Stimulated activated naive CD8-positive, alpha-beta T cell treated with anti-CD3 and anti-CD28 coated beads, Interleukin-15, amount 100 ng/mL, for 72 hours (primary cell): ENCODE measurements around the gene IFNG-AS1.

ENCODE experiments used
- ATAC-seq: fragments of 150-1000 bp; cut with Tn5 transposase; 2 replicates; pipeline ENCODE4 v1.10.0; 2021; ENCODE audit warnings: mild to moderate bottlenecking, moderate library complexity
- DNase-seq, 2 donors: peaks; one replicate each; pipeline ENCODE4 v3.0.0; 2021 to 2022
- H3K27ac Mint-ChIP-seq, 2 donors: one replicate each; pipeline ENCODE4 v1.8.0; 2022; ENCODE audit warnings: mild to moderate bottlenecking in 2 of 2, mixed read lengths in 2 of 2, moderate library complexity in 2 of 2
- H3K27me3 Mint-ChIP-seq: one replicate; pipeline ENCODE4 v1.8.0; 2022; ENCODE audit warnings: mixed read lengths
- H3K4me1 Mint-ChIP-seq: one replicate; pipeline ENCODE4 v1.8.0; 2022; ENCODE audit warnings: mild to moderate bottlenecking, mixed read lengths
- H3K4me3 Mint-ChIP-seq, 2 donors: one replicate each; pipeline ENCODE4 v1.8.0; 2022; ENCODE audit warnings: mild to moderate bottlenecking in 2 of 2, mixed read lengths in 2 of 2, moderate library complexity in 1 of 2
- H3K9me3 Mint-ChIP-seq, 2 donors: one replicate each; pipeline ENCODE4 v1.8.0; 2022; ENCODE audit warnings: mixed read lengths in 2 of 2

Gene IFNG-AS1

GRCh38 chr12:68011882-68012207, 22.6 kb downstream of the IFNG-AS1 start:
- no peak for ATAC-seq
- peaks cover 3 to 14% of the 10 kb centered on the region in 2 donors for H3K9me3 Mint-ChIP-seq
- H3K27ac Mint-ChIP-seq, result no peak overlapping the region
- H3K4me1 Mint-ChIP-seq, result peaks cover 13% of the 10 kb centered on the region
- no peak for DNase-seq
- H3K4me3 Mint-ChIP-seq, result peak overlapping the region in 1 of 2 donors; percentile 16
- peaks cover under 1% of the 10 kb centered on the region for H3K27me3 Mint-ChIP-seq

DNA sequence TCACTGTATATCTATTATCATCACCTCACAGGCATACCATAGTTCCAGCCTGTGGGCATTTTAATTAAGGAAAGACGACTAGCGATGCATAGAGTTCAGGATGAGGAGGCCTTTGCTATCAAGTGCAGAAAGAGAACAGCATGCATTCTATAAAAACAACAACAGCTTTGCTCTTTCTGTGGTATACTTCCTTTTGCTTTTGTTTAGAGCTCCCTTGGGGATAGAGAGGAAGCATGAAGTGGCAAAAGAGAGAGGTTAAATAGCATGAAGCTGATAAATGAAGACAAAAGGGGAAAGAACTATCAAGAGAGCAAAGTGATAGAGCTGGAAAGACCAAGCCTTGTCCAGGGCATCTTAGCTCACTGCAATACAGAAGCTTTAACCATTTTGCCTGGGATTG, 23.5 kb downstream of the IFNG-AS1 start:
- Mint-ChIP-seq H3K27me3 (peaks cover 8% of the 10 kb centered on the region), H3K27ac (no peak overlapping the region), H3K9me3 (peaks cover 9 to 17% of the 10 kb centered on the region in 2 donors), H3K4me3 (no peak overlapping the region), H3K4me1 (peaks cover 13% of the 10 kb centered on the region)
- DNase-seq (no peak), ATAC-seq (no peak)

DNA sequence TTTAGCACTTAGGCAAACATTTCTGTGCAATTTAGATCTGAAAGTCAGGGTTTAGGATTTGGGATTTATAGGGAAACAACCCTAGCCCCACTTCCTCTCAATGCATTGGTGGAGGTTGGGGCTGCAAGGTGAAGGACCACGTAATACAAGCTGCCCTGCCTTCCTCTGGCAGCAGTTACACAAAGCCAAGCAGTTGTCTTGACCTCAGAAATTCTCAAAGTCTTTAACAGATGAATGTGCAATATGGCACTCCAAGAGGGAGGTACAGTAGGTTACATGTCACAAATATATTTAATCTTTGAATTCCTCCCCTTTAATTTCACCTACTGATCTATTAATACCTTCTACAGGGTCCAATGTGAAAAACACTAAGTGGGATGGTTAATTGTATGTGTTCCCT, 23.9 kb downstream of the IFNG-AS1 start:
- no peak overlapping the region for H3K4me3 Mint-ChIP-seq
- DNase-seq (no peak), ATAC-seq (no peak)
- peaks cover 9 to 15% of the 10 kb centered on the region in 2 donors for H3K9me3 Mint-ChIP-seq
- peaks cover 13% of the 10 kb centered on the region for H3K4me1 Mint-ChIP-seq
- peaks cover 8% of the 10 kb centered on the region for H3K27me3 Mint-ChIP-seq
- no peak overlapping the region for H3K27ac Mint-ChIP-seq

DNA sequence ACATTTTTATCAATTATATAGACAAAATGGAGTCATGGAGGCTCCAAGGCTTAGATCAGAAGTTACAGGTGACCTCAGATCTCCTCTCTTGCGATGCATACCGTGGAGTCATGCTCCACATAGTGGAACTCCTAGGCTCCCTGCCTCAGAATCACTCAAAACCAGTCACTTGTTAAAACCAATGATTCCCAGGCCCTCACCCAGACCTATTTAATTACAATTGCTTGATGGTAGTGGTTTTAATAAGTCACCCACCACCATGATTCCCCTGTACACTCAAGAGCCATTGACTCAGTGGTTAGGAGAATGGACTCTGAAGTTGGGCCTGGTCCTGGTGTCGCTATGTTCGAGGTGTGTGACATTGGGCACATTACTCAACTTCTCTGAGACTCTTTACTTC, 26.9 kb downstream of the IFNG-AS1 start:
- peaks cover 13% of the 10 kb centered on the region for H3K4me1 Mint-ChIP-seq
- peaks cover 8% of the 10 kb centered on the region for H3K27me3 Mint-ChIP-seq
- no peak overlapping the region for H3K4me3 Mint-ChIP-seq
- ATAC-seq, result no peak
- DNase-seq, result no peak
- no peak overlapping the region for H3K27ac Mint-ChIP-seq
- peaks cover 14 to 24% of the 10 kb centered on the region in 2 donors for H3K9me3 Mint-ChIP-seq

DNA sequence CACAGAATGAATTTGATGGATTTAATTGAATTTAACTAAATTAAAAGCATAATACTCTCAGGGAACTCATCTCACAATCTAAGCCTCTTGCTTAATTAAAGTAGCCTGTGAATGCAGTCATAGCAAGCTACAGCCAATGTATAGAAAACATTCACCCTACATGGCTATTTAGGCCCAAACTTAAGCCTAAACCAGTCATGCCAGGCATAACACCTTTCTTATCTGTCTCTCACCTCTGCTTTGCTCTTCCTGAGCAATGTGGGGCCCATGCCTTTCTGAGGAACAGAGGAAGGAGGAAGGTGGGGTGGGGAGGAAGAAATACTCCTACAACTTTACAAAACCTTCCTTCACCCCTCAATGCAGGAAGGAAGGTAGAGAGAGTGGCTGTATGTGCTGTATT, 29.1 kb downstream of the IFNG-AS1 start:
- no peak for ATAC-seq
- no peak for DNase-seq
- H3K4me1 Mint-ChIP-seq, result no peaks in the 10 kb centered on the region
- H3K4me3 Mint-ChIP-seq, result no peak overlapping the region
- H3K27ac Mint-ChIP-seq, result no peak overlapping the region
- H3K9me3 Mint-ChIP-seq, result peaks cover 21 to 28% of the 10 kb centered on the region in 2 donors
- H3K27me3 Mint-ChIP-seq, result peaks cover 8% of the 10 kb centered on the region

DNA sequence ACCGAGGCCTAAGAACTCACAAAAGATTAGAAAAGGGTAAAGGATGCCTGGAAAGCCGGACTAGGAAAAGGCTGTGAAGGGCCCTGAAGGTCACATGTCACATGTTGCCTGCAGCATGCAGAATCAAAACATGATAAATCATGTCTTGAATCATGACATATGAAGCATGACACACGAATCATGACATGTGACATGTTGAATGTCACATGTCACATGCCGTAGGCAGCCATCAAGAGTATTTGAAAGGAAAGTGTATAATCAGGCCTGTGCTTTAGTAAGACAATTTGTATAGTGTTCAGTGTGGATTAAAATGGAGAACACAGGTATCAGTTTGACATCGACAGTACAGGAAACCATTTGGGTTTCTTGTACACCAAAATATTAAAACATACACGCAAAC, 30.8 kb downstream of the IFNG-AS1 start:
- no peak for DNase-seq
- peaks cover 8% of the 10 kb centered on the region for H3K27me3 Mint-ChIP-seq
- ATAC-seq, result no peak
- peaks cover 21 to 29% of the 10 kb centered on the region in 2 donors for H3K9me3 Mint-ChIP-seq
- no peak overlapping the region for H3K4me3 Mint-ChIP-seq
- no peak overlapping the region for H3K27ac Mint-ChIP-seq
- H3K4me1 Mint-ChIP-seq, result no peaks in the 10 kb centered on the region

DNA sequence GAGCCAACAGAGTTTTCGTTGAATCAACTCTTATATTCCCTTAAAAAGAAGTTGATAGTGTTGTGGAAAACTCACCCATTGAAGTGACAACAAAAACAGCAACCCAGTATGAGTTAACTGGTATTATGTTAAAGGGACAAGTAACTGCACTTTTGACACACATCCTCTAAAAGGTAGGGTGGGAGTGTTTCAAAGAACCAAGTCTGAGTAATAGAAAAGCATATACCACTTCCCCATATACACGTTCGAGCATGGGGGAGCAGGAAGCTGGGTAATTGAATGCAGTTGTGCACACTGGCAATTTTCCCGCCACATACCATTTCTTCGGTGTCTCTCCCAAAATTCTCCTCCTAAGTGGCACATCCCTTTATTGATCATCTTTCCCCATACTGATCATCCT, 31.5 kb downstream of the IFNG-AS1 start:
- Mint-ChIP-seq H3K27me3 (peaks cover 8% of the 10 kb centered on the region), H3K4me3 (no peak overlapping the region), H3K27ac (no peak overlapping the region), H3K9me3 (peaks cover 21 to 28% of the 10 kb centered on the region in 2 donors), H3K4me1 (peaks cover 2% of the 10 kb centered on the region)
- DNase-seq (no peak), ATAC-seq (no peak)

DNA sequence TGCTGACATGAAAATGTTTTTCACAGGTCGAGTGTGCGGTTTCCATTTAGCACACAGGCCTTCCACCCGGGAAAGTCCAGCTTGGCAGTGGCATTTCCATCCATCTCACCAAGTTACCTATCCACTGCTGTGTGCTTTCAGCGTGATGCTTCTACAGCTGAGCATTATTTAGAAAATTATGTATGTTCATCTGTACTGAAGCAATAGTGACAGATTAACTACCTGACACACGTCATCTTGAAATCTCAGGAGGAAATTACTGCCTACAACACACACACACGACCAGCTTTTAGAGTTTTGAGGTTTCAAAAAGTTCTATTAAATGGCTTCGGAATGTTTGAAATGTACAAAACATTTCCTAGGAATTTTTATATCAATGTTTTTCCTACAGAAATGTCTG, 39.4 kb downstream of the IFNG-AS1 start:
- peaks cover 0 to 13% of the 10 kb centered on the region in 2 donors for H3K9me3 Mint-ChIP-seq
- H3K4me1 Mint-ChIP-seq, result peaks cover 31% of the 10 kb centered on the region
- no peak overlapping the region for H3K4me3 Mint-ChIP-seq
- H3K27ac Mint-ChIP-seq, result no peak overlapping the region
- ATAC-seq, result no peak
- H3K27me3 Mint-ChIP-seq, result no peaks in the 10 kb centered on the region
- no peak for DNase-seq

GRCh38 chr12:68030248-68030647, 41.0 kb downstream of the IFNG-AS1 start:
- no peaks in the 10 kb centered on the region for H3K27me3 Mint-ChIP-seq
- no peak overlapping the region for H3K27ac Mint-ChIP-seq
- no peak for ATAC-seq
- H3K9me3 Mint-ChIP-seq, result peaks cover 0 to 9% of the 10 kb centered on the region in 2 donors
- peaks cover 39% of the 10 kb centered on the region for H3K4me1 Mint-ChIP-seq
- no peak overlapping the region for H3K4me3 Mint-ChIP-seq
- no peak for DNase-seq

DNA sequence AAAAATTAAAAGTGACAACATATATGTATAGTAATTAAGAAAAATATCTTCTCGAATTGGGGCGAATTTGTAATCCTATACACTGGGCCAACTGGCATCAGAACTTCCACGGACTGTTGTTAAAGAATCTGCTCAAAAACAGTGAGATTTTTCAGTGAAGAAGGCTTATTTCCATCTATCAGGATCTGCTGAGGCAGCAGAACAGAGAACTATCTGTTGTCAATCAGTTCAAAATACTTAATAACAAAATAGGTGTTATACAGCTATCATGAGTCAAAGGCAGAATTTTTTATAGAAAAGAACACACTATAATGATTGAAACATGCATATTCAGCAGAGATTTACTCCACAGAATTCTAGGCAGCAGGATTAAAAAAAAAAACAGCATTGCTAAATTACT, 41.9 kb downstream of the IFNG-AS1 start:
- H3K4me1 Mint-ChIP-seq, result peaks cover 40% of the 10 kb centered on the region
- no peaks in the 10 kb centered on the region for H3K27me3 Mint-ChIP-seq
- H3K4me3 Mint-ChIP-seq, result peak overlapping the region in 1 of 2 donors; percentile 84
- no peak overlapping the region for H3K27ac Mint-ChIP-seq
- DNase-seq (no peak), ATAC-seq (no peak)
- H3K9me3 Mint-ChIP-seq, result peaks cover 9 to 17% of the 10 kb centered on the region in 2 donors

DNA sequence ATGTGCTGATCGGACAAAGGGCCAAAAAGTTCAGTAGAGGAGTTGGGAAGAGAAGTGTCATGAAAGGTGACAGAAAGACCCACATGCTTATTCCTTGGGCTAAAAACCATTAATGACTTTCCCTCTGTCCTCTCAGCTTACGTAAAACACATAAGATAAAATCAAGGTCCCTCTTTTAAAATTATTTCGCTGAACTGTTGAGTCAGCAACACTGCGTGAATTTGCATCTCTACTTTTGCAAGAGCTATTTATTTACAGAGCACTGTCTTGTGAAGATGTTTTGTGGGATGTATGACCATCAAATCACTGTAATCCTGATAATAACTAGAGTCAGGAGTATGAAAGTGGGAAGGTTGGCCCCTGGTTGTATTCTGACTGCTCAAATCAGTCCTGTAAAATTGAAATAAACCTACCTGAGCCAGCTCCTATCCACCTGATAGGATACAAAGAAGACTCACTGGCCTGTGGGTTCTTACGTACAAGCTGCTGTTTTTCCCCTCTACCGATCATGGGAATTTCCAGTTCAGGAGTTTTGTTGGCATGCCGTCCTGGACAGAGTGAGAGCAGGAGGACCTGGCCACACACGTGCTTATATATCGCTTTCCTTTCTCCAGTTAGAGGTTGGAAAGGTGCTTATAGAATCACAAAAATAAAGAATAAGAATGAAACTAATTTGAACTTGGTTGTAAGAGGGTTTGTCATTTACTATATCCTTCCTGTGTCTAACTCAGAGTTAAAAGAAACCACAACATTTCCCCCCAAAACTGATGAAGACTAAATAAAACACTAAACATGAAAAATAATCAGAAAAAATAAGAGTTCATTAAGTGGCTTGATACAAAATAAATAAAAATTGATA, 42.9 kb downstream of the IFNG-AS1 start:
- H3K27me3 Mint-ChIP-seq, result no peaks in the 10 kb centered on the region
- ATAC-seq, result peak; percentile 46
- peak overlapping the region; percentile 69 to 84 for H3K4me3 Mint-ChIP-seq
- H3K4me1 Mint-ChIP-seq, result peaks cover 49% of the 10 kb centered on the region
- peaks cover 14 to 21% of the 10 kb centered on the region in 2 donors for H3K9me3 Mint-ChIP-seq
- DNase-seq, result no peak
- H3K27ac Mint-ChIP-seq, result peak overlapping the region; percentile 86 to 96

DNA sequence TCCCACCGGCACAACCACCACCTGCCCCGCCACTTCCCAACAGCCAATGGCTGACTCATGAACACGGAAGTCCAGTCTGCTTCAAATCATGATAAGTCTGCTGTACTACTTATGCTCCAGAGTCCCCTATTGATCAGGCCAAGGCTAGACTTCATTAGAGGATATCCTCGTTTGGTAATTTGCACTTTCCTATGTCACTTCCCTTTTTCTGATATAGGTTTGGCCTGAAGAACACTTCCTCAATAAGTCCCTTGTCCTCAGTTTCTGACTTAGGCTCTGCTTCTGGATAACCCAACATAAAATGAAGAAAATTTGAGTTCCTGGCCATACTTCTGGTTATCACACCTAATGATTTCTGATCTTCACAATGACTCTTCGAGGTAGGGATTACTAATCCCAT, 45.3 kb downstream of the IFNG-AS1 start:
- peaks cover 64% of the 10 kb centered on the region for H3K4me1 Mint-ChIP-seq
- H3K27ac Mint-ChIP-seq, result no peak overlapping the region
- no peak overlapping the region for H3K4me3 Mint-ChIP-seq
- no peaks in the 10 kb centered on the region for H3K27me3 Mint-ChIP-seq
- H3K9me3 Mint-ChIP-seq, result peaks cover 14 to 15% of the 10 kb centered on the region in 2 donors
- DNase-seq, result no peak
- ATAC-seq, result no peak

DNA sequence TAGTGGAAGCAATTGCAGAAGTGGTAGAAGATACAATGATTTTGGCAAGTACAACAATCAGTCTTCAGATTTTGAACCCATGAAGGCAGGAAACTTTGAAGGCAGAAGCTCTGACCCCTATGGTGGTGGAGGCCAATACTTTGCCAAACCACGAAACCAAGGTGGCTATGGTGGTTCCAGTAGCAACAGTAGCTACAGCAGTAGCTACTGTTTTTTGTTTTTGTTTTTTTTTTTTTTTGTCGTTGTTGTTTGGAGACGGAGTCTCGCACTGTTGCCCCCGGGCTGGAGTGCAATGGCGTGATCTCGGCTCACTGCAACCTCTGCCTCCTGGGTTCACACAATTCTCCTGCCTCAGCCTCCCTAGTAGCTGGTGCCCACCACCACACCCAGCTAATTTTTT, 47.4 kb downstream of the IFNG-AS1 start:
- H3K4me1 Mint-ChIP-seq, result peaks cover 79% of the 10 kb centered on the region
- ATAC-seq (no peak), DNase-seq (peak in 1 of 2 donors; percentile 47)
- peak overlapping the region; percentile 0 to 2 for H3K4me3 Mint-ChIP-seq
- no peaks in the 10 kb centered on the region for H3K27me3 Mint-ChIP-seq
- H3K27ac Mint-ChIP-seq, result no peak overlapping the region
- H3K9me3 Mint-ChIP-seq, result peaks cover 14 to 19% of the 10 kb centered on the region in 2 donors

GRCh38 chr12:68037616-68038255, 48.5 kb downstream of the IFNG-AS1 start:
- Mint-ChIP-seq H3K4me3 (peak overlapping the region in 1 of 2 donors; percentile 24), H3K4me1 (peaks cover 79% of the 10 kb centered on the region), H3K27me3 (no peaks in the 10 kb centered on the region), H3K9me3 (peaks cover 14 to 22% of the 10 kb centered on the region in 2 donors), H3K27ac (peak overlapping the region in 1 of 2 donors; percentile 71)
- ATAC-seq (peak; percentile 56), DNase-seq (no peak)

- no peaks in the 10 kb centered on the region for H3K27me3 Mint-ChIP-seq
- DNase-seq (no peak), ATAC-seq (no peak)
- H3K4me1 Mint-ChIP-seq, result peaks cover 77% of the 10 kb centered on the region
- no peak overlapping the region for H3K4me3 Mint-ChIP-seq
- H3K27ac Mint-ChIP-seq, result no peak overlapping the region
- peaks cover 14 to 22% of the 10 kb centered on the region in 2 donors for H3K9me3 Mint-ChIP-seq
Measured at GRCh38 chr12:68038650-68039049, 49.4 kb downstream of the IFNG-AS1 start.

- H3K4me3 Mint-ChIP-seq, result peak overlapping the region in 1 of 2 donors; percentile 70
- no peaks in the 10 kb centered on the region for H3K27me3 Mint-ChIP-seq
- peaks cover 69% of the 10 kb centered on the region for H3K4me1 Mint-ChIP-seq
- ATAC-seq (peak; percentile 61), DNase-seq (peak; percentile 67 to 75)
- H3K9me3 Mint-ChIP-seq, result peaks cover 11 to 16% of the 10 kb centered on the region in 2 donors
- H3K27ac Mint-ChIP-seq, result peak overlapping the region; percentile 69 to 94
Measured at GRCh38 chr12:68040450-68041075, 51.3 kb downstream of the IFNG-AS1 start.
